Kidney epithelial cell (primary cell): ENCODE measurements around the gene ZCWPW1. TPM values are rescaled to one million over a fixed set of nuclear protein-coding genes. Genes with fewer than 3 reads are reported as not detected.

Experiments
- DNase-seq: peaks from one replicate; pipeline ENCODE4 v3.0.0-alpha.2; 2010; ENCODE audit warnings: low read depth
- H3K27me3 ChIP-seq: 2 replicates; pipeline ENCODE4 v1.6.0; 2011; ENCODE audit warnings: low read length; ENCODE audit not compliant: control insufficient read depth, insufficient read depth
- H3K36me3 ChIP-seq: 2 replicates; pipeline ENCODE4 v1.5.1; 2011; ENCODE audit warnings: low read length; ENCODE audit not compliant: control insufficient read depth, insufficient read depth
- H3K4me3 ChIP-seq: 2 replicates; pipeline ENCODE4 v1.5.1; 2011; ENCODE audit warnings: low read depth, mild to moderate bottlenecking, control low read depth, low read length
- total RNA-seq: library from RNA; depleted of rRNA; stranded (reverse); fragments of >200 nt; gene quantifications from 2 replicates; pipeline ENCODE4 v1.2.3, GENCODE V29; 2015
- TF ChIP-seq, protein P1 (sequence below): IDR thresholded peaks from 2 replicates; pipeline ENCODE4 v1.5.1; 2011; ENCODE audit warnings: mild to moderate bottlenecking, moderate library complexity, low read length, control low read depth, inconsistent platforms; ENCODE audit not compliant: insufficient read depth, poor library complexity, severe bottlenecking

ZCWPW1 gene
- total RNA-seq, 1 donor from 2014 or later = 0.88 TPM

DNA sequence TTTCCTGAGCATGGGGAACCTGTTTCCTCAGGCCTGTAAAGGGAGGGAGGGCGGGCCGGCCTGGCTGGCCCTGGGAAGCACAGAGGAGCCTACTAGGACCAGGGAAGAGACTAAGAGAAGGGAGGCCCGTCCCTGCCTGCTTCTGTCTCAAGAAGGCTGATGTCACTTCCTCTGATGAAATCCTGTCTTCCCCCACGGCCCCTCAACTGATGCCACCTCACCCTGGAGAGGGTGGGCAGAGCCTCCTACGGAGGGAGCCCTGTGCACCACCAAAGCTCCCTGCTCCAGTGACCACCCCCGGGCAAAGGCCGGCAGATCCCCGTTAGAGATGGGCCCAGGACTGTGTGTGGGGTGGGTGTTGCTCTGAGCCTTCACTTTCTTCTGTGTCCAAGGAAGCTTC lies 56.2 kb downstream of the ZCWPW1 start:
- no peak overlapping the region for H3K4me3 ChIP-seq
- TF ChIP-seq, protein P1, sequence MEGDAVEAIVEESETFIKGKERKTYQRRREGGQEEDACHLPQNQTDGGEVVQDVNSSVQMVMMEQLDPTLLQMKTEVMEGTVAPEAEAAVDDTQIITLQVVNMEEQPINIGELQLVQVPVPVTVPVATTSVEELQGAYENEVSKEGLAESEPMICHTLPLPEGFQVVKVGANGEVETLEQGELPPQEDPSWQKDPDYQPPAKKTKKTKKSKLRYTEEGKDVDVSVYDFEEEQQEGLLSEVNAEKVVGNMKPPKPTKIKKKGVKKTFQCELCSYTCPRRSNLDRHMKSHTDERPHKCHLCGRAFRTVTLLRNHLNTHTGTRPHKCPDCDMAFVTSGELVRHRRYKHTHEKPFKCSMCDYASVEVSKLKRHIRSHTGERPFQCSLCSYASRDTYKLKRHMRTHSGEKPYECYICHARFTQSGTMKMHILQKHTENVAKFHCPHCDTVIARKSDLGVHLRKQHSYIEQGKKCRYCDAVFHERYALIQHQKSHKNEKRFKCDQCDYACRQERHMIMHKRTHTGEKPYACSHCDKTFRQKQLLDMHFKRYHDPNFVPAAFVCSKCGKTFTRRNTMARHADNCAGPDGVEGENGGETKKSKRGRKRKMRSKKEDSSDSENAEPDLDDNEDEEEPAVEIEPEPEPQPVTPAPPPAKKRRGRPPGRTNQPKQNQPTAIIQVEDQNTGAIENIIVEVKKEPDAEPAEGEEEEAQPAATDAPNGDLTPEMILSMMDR = no peak
- H3K27me3 ChIP-seq = no peaks in the 10 kb centered on the region
- DNase-seq = no peak
- no peaks in the 10 kb centered on the region for H3K36me3 ChIP-seq

DNA sequence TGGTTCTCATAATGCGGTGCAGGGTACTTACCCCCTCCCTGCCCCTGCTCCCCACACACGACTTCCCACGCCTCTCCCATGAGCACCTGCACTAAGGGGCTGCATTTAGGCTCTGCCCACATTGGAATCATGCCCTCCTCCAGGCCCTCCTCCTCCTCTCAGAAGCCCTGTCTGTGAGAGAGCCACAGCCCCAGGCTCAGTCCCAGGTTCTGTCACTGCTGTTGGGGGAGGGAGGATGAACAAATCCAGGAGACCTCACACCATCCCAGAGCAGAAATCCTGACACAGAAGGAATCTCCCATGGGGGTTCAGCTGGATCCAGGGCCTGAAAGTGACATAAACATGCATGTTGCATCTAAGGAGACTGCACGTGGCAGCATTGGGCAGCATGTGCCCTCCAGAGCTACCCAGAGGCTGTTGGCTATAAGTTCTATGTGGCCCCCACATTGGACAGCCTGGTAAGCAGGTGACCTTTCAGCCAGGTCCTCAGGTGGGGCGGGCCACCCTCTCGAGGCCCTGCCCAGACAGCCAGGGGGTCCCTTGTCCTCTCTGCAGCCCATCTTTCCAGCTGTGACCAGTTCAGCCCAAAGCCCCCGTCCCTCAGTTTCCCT lies 56.8 kb downstream of the ZCWPW1 start:
- no peaks in the 10 kb centered on the region for H3K27me3 ChIP-seq
- TF ChIP-seq, protein P1 = no peak
- DNase-seq = no peak

DNA sequence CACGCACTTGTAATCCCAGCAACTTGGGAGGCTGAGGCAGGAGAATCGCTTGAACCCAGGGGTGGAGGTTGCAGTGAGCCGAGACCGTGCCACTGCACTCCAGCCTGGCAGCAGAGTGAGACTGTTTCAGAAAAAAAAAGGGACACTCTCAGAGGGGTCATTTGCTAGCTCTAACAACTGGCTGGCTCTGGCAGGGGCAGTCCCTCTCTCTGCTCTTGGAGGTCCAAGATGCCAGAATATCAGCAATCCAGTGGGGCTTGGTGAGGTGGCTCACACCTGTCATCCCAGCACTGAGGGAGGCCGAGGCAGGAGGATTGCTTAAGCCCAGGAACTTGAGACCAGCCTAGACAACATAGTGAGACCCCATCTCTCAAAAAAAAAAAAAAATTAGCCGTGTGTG lies 57.8 kb downstream of the ZCWPW1 start:
- no peaks in the 10 kb centered on the region for H3K27me3 ChIP-seq
- H3K4me3 ChIP-seq = no peak overlapping the region
- TF ChIP-seq, protein P1 = no peak
- H3K36me3 ChIP-seq = no peaks in the 10 kb centered on the region
- no peak for DNase-seq

More for the DNA sequence above, 56.8 kb downstream of the ZCWPW1 start:
- Histone ChIP-seq H3K36me3 (no peaks in the 10 kb centered on the region), H3K4me3 (no peak overlapping the region)

DNA sequence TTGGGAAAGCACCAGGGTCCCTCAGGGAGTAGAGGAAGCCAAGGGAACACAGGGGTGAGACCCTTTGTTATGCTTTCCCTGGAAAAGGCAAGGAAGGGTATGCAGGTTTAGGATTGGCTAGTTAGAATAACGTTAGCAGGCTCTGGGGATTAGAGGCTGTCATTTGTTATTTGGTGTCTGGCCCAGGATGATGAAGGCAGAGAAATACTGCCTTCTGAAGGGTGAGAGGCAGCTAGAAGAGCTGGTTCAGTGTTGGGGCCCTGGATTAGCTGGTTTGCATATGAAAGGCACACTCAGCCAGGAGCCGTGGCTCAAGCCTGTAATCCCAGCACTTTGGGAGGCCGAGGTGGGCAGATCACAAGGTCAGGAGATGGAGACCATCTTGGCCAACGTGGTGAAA lies 58.2 kb downstream of the ZCWPW1 start:
- no peak for DNase-seq
- no peak overlapping the region for H3K4me3 ChIP-seq
- TF ChIP-seq, protein P1 = no peak
- no peaks in the 10 kb centered on the region for H3K27me3 ChIP-seq
- H3K36me3 ChIP-seq = no peaks in the 10 kb centered on the region

DNA sequence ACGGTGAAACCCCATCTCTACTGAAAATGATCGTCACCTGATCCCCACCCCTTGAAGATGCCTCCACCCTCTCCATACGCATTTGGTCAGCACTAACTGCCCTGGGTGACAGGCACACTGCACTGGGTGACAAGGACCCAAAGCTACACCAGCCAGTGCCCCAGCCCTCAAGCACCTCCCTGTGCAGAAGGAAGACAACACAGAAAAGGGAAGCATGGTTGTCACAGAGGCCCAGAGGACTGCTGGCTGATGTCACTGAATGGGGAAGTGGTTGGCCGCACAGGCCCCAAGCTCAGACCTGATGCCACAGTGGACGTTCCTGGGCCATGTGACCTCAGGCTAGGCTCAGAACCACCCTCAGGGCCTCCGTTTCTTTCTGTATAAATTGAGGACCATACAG lies 59.4 kb downstream of the ZCWPW1 start:
- no peak for DNase-seq
- TF ChIP-seq, protein P1 = no peak
- Histone ChIP-seq H3K27me3 (no peaks in the 10 kb centered on the region), H3K36me3 (no peaks in the 10 kb centered on the region), H3K4me3 (no peak overlapping the region)
